Measurements from ENCODE around the gene DDX3X.
A peak's percentile ranks its signal among the peaks of the same experiment; 100 is the strongest.
"Not testable (repeated sequence)": the region's sequence is repeated elsewhere in the genome, so short reads cannot be mapped to it uniquely, and the experiment has no call there.

The DDX3X gene

GRCh38 chrX:41333744-41334362, at the start of gene DDX3X:
Gene DDX3X (plus strand): TSS chrX:41334162. CDS start chrX:41334253, 91 bp downstream.
- DNase-seq (ENCODE audit: low read depth in 3 of 3) = peak; percentile 67 to 86 (median 73)

GRCh38 chrX:41285928-41286327, 48.0 kb upstream of the DDX3X start:
- DNase-seq (ENCODE audit: low read depth in 3 of 3) = not testable (repeated sequence)

GRCh38 chrX:41288641-41289040, 45.3 kb upstream of the DDX3X start:
- no peak for DNase-seq (ENCODE audit: low read depth in 3 of 3)

- DNase-seq (ENCODE audit: low read depth in 3 of 3) = no peak
Measured at GRCh38 chrX:41289095-41289494, 44.9 kb upstream of the DDX3X start.

GRCh38 chrX:41291309-41291708, 42.7 kb upstream of the DDX3X start:
- DNase-seq (ENCODE audit: low read depth in 3 of 3) = no peak

GRCh38 chrX:41293269-41293668, 40.7 kb upstream of the DDX3X start:
- no peak for DNase-seq (ENCODE audit: low read depth in 3 of 3)

GRCh38 chrX:41300758-41301437, 33.1 kb upstream of the DDX3X start:
- DNase-seq (ENCODE audit: low read depth in 3 of 3) = no peak

GRCh38 chrX:41301438-41301824, 32.5 kb upstream of the DDX3X start:
- DNase-seq (ENCODE audit: low read depth in 3 of 3) = no peak

GRCh38 chrX:41302370-41302769, 31.6 kb upstream of the DDX3X start:
- no peak for DNase-seq (ENCODE audit: low read depth in 3 of 3)

GRCh38 chrX:41303013-41303412, 30.9 kb upstream of the DDX3X start:
- no peak for DNase-seq (ENCODE audit: low read depth in 3 of 3)

GRCh38 chrX:41304178-41304577, 29.8 kb upstream of the DDX3X start:
- DNase-seq (ENCODE audit: low read depth in 3 of 3) = no peak

GRCh38 chrX:41308884-41309647, 24.9 kb upstream of the DDX3X start:
- DNase-seq (ENCODE audit: low read depth in 3 of 3) = no peak

GRCh38 chrX:41312786-41313185, 21.2 kb upstream of the DDX3X start:
- DNase-seq (ENCODE audit: low read depth in 3 of 3) = no peak

GRCh38 chrX:41313419-41313818, 20.5 kb upstream of the DDX3X start:
- DNase-seq (ENCODE audit: low read depth in 3 of 3) = no peak

- no peak for DNase-seq (ENCODE audit: low read depth in 3 of 3)
Measured at GRCh38 chrX:41314204-41314603, 19.8 kb upstream of the DDX3X start.

- DNase-seq (ENCODE audit: low read depth in 3 of 3) = no peak
Measured at GRCh38 chrX:41314881-41315280, 19.1 kb upstream of the DDX3X start.

GRCh38 chrX:41316266-41316665, 17.7 kb upstream of the DDX3X start:
- not testable (repeated sequence) for DNase-seq (ENCODE audit: low read depth in 3 of 3)

- no peak for DNase-seq (ENCODE audit: low read depth in 3 of 3)
Measured at GRCh38 chrX:41317477-41318208, 16.3 kb upstream of the DDX3X start.

GRCh38 chrX:41320393-41320792, 13.6 kb upstream of the DDX3X start:
- DNase-seq (ENCODE audit: low read depth in 3 of 3) = no peak

GRCh38 chrX:41322821-41323603, 10.9 kb upstream of the DDX3X start:
- DNase-seq (ENCODE audit: low read depth in 3 of 3) = no peak

GRCh38 chrX:41326431-41326830, 7.5 kb upstream of the DDX3X start:
- no peak for DNase-seq (ENCODE audit: low read depth in 3 of 3)

All from stimulated activated CD4-positive, alpha-beta T cell treated with anti-CD3 and anti-CD28 coated beads, TNF-alpha, amount 100 ng/mL, for 48 hours (primary cell).